ENCODE results near the gene POP7.

POP7 gene

GRCh38 chr7:100675581-100676350 lies 30.2 kb upstream of the POP7 start:
- ATAC-seq (ENCODE audit: low read depth) (peak; percentile 60), DNase-seq (ENCODE audit: low spot score in 2 of 2) (peak; percentile 75 to 86)
- Mint-ChIP-seq H3K4me3 (peak overlapping the region; percentile 82), H3K4me1 (peaks cover 11% of the 10 kb centered on the region), H3K36me3 (peaks cover 12% of the 10 kb centered on the region), H3K9me3 (no peaks in the 10 kb centered on the region), H3K27ac (peak overlapping the region; percentile 87), H3K27me3 (no peaks in the 10 kb centered on the region)

DNA sequence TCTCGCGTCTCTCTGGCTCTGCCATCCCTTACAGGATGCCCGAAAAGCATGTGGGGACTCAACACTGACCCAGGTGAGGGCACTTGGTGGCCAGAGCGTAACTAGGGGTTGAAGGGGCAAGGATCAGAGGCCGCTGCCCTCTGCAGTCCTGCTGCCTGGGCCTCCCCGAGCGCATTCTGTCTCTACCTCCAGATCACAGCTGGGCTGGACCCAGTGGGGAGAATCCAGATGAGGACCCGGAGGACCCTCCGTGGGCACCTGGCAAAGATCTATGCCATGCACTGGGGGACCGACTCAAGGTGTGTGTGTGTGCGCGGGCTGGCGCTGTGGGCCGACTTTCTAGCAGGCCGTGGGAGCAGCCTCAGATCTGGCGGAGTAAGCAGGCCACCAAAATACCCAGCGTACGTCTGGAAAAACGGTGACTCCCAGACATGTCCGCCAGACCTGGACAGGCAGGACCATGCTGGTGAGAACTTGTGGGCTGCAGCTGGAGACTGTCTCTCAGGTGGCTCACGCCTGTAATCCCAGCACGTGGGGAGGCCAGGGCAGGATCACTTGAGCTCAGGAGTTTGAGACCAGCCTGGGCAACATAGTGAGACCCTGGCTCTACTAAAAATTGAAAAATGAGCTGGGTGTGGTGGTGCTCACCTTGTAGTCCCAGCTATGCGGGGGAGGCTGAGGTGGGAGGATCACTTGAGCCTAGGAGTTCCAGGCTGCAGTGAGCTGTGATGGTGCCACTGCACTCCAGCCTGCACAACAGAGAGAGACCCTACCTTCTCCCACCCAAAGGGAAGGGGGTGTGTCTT lies 29.2 kb upstream of the POP7 start:
- Mint-ChIP-seq H3K9me3 (no peaks in the 10 kb centered on the region), H3K27ac (peak overlapping the region; percentile 87), H3K4me1 (peaks cover 11% of the 10 kb centered on the region), H3K4me3 (peak overlapping the region; percentile 70), H3K36me3 (peaks cover 12% of the 10 kb centered on the region), H3K27me3 (no peaks in the 10 kb centered on the region)
- DNase-seq (ENCODE audit: low spot score in 2 of 2) (no peak), ATAC-seq (ENCODE audit: low read depth) (no peak)

DNA sequence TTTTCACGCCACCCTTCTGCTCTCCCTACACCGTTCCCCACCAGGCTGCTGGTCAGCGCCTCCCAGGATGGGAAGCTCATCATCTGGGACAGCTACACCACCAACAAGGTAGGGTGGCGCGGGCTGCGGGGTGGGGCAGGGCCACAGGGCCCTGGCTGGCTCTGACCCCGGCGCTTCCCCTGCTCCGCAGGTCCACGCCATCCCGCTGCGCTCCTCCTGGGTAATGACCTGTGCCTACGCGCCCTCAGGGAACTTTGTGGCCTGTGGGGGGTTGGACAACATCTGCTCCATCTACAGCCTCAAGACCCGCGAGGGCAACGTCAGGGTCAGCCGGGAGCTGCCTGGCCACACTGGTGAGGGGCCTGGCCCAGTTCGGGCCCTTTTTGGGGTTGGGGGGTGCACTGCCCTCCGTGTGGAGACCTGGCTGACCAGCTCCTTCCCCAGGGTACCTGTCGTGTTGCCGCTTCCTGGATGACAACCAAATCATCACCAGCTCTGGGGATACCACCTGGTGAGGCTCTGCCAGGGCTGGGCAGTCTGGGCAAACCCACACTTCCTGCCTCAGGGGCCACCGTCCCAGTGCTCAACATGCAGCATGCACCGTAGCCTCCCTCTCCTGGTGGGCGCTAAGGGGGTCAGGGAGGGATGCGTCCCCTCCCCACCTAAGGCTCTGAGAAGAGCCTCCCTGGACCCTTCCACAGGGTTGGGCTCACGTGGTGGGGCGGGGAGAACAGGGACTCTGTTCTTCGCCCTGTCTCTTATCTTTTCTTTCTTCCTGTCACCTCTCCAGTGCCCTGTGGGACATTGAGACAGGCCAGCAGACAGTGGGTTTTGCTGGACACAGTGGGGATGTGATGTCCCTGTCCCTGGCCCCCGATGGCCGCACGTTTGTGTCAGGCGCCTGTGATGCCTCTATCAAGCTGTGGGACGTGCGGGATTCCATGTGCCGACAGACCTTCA lies 28.3 kb upstream of the POP7 start:
- no peak for ATAC-seq (ENCODE audit: low read depth)
- Mint-ChIP-seq H3K27ac (no peak overlapping the region), H3K4me3 (peak overlapping the region; percentile 57), H3K4me1 (peaks cover 11% of the 10 kb centered on the region), H3K36me3 (peaks cover 12% of the 10 kb centered on the region), H3K27me3 (no peaks in the 10 kb centered on the region), H3K9me3 (no peaks in the 10 kb centered on the region)
- DNase-seq (ENCODE audit: low spot score in 2 of 2), result no peak

- no peak overlapping the region for H3K4me3 Mint-ChIP-seq
- peak overlapping the region; percentile 82 for H3K27ac Mint-ChIP-seq
- H3K9me3 Mint-ChIP-seq, result no peaks in the 10 kb centered on the region
- no peak for DNase-seq (ENCODE audit: low spot score in 2 of 2)
- peaks cover 14% of the 10 kb centered on the region for H3K36me3 Mint-ChIP-seq
- ATAC-seq (ENCODE audit: low read depth), result no peak
- H3K4me1 Mint-ChIP-seq, result peaks cover 8% of the 10 kb centered on the region
- H3K27me3 Mint-ChIP-seq, result no peaks in the 10 kb centered on the region
These were observed 27.5 kb upstream of the POP7 start for GRCh38 chr7:100678291-100678984.

- H3K4me1 Mint-ChIP-seq, result peaks cover 8% of the 10 kb centered on the region
- no peaks in the 10 kb centered on the region for H3K27me3 Mint-ChIP-seq
- H3K4me3 Mint-ChIP-seq, result no peak overlapping the region
- H3K27ac Mint-ChIP-seq, result no peak overlapping the region
- DNase-seq (ENCODE audit: low spot score in 2 of 2), result no peak
- H3K9me3 Mint-ChIP-seq, result no peaks in the 10 kb centered on the region
- H3K36me3 Mint-ChIP-seq, result peaks cover 12% of the 10 kb centered on the region
- ATAC-seq (ENCODE audit: low read depth), result no peak
These were observed 26.6 kb upstream of the POP7 start for GRCh38 chr7:100679129-100679926.

- Mint-ChIP-seq H3K27me3 (no peaks in the 10 kb centered on the region), H3K27ac (peak overlapping the region; percentile 51), H3K9me3 (no peaks in the 10 kb centered on the region), H3K4me1 (peaks cover 8% of the 10 kb centered on the region), H3K4me3 (no peak overlapping the region), H3K36me3 (peaks cover 12% of the 10 kb centered on the region)
- DNase-seq (ENCODE audit: low spot score in 2 of 2), result no peak
- ATAC-seq (ENCODE audit: low read depth), result no peak
These were observed 25.9 kb upstream of the POP7 start for GRCh38 chr7:100679927-100680575.

DNA sequence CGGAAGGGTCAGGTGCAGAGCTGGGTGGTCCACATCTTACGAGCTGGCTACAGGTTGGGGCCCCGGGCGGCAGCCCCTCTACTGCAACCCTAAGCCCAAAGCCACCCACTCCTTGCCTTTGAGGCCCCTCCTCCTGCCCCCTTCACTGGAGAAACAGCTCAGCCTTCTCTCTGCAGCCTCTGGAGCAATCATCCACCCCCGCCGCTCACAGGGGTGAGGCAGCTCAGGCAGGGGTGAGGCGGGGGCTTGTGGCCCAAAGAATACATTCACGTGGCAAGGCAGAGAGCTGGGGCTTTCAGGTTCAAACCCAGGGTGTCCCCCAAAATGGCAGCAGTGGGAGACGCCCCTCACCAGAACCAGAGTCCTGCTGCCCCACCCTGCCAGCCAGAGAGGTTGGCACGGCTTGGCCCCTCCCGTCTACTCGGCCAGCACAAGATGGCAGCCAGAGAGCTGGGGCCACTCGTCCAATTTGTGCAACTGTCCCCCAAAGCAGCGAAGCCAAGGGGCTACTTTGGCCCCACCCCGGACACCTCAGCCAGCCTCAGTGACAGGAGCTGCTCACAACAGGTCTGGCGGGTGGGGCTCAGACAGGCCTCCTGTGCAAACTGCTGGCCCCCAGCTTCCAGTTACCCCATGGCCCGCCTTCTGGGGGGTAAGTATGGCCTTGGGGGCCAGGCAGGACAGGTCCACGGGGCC lies 25.2 kb upstream of the POP7 start:
- Mint-ChIP-seq H3K36me3 (peaks cover 12% of the 10 kb centered on the region), H3K4me1 (peaks cover 8% of the 10 kb centered on the region), H3K27me3 (no peaks in the 10 kb centered on the region), H3K4me3 (no peak overlapping the region), H3K9me3 (no peaks in the 10 kb centered on the region), H3K27ac (no peak overlapping the region)
- no peak for DNase-seq (ENCODE audit: low spot score in 2 of 2)
- no peak for ATAC-seq (ENCODE audit: low read depth)

DNA sequence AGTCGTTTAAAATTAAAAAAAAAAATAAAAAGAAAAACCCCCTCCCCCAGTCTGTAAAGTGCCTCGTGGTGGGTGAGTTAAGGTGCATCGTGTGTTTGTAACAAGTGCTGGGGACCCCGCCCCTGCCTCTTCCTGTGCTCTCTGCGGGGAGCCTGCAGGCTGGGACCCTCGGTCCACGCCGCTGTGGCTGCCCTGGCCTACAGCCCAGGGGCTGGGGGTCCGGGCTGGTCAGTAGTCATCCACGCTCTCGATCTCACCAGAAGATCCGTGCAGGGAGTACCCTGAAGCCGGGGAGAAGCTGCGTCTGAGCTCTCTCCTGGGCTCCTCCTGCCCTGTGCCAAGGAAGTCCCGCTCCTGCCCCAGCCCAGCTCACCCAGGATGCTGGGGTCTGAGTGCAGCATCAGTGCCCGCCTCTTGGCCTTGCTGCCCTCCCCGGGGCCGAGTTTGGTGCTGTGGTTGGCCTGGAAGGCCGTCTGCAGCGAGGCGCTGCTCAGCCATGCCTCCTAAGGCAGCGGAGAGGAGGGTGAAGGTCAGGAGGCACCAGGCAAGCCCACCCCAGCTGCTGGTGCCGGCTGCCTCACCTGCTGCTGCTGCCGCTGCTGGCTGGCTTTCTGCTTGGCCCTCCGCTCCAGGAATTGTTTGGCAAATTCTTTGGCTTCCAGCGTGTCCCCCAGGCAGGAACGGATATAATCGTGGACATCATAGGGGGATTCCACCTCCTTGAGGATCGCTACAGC lies 24.3 kb upstream of the POP7 start:
- Mint-ChIP-seq H3K27ac (no peak overlapping the region), H3K36me3 (peaks cover 12% of the 10 kb centered on the region), H3K9me3 (no peaks in the 10 kb centered on the region), H3K27me3 (no peaks in the 10 kb centered on the region), H3K4me1 (peaks cover 5% of the 10 kb centered on the region), H3K4me3 (no peak overlapping the region)
- ATAC-seq (ENCODE audit: low read depth) (no peak), DNase-seq (ENCODE audit: low spot score in 2 of 2) (no peak)

GRCh38 chr7:100682228-100682741 lies 23.6 kb upstream of the POP7 start:
- ATAC-seq (ENCODE audit: low read depth), result no peak
- Mint-ChIP-seq H3K27me3 (no peaks in the 10 kb centered on the region), H3K4me3 (no peak overlapping the region), H3K36me3 (peaks cover 14% of the 10 kb centered on the region), H3K9me3 (no peaks in the 10 kb centered on the region), H3K4me1 (peaks cover 5% of the 10 kb centered on the region), H3K27ac (no peak overlapping the region)
- DNase-seq (ENCODE audit: low spot score in 2 of 2), result no peak

DNA sequence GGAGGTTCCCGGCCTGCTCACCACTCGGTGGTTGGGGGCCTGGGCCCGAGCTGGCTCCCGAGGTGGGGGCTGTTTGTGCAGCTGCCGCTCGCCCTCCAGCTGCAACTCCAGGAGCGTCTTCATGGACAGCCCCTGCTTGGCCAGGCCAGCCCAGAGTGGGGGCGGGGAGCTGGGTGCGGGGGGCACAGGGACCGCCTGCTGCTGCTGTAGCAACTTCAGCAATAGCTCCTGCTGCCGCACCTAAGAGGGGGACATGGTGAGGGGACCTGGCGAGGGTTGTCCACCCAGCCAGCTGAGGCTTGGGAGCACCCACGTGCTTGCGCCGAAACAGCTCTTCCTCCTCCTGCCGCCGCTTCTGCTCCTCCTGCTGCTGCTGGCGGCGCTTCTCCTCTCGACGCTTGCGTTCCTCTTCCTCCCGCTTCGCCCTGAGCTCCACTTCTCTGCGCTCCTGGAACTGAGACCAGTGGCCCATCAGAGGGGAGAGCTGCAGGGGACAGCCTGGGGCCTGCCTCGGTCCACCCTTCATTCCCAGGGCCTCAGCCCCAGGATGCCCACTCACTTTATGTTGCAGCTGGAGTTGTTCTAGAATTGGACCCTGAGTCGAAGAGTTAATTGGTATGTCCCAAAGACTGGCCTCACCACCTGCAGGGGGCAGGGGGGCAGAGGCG lies 22.8 kb upstream of the POP7 start:
- Mint-ChIP-seq H3K27ac (no peak overlapping the region), H3K36me3 (peaks cover 15% of the 10 kb centered on the region), H3K4me1 (peaks cover 3% of the 10 kb centered on the region), H3K9me3 (no peaks in the 10 kb centered on the region), H3K27me3 (no peaks in the 10 kb centered on the region), H3K4me3 (no peak overlapping the region)
- ATAC-seq (ENCODE audit: low read depth), result no peak
- no peak for DNase-seq (ENCODE audit: low spot score in 2 of 2)

All from memory B cell (primary cell).